NCI-H187 (cell line): ENCODE measurements around the gene PCK2.

ENCODE experiments used
- DNase-seq, 2 experiments: peaks; one replicate each; lab custom pipeline; 2025; lab: John Stamatoyannopoulos, UW

The PCK2 gene

DNA sequence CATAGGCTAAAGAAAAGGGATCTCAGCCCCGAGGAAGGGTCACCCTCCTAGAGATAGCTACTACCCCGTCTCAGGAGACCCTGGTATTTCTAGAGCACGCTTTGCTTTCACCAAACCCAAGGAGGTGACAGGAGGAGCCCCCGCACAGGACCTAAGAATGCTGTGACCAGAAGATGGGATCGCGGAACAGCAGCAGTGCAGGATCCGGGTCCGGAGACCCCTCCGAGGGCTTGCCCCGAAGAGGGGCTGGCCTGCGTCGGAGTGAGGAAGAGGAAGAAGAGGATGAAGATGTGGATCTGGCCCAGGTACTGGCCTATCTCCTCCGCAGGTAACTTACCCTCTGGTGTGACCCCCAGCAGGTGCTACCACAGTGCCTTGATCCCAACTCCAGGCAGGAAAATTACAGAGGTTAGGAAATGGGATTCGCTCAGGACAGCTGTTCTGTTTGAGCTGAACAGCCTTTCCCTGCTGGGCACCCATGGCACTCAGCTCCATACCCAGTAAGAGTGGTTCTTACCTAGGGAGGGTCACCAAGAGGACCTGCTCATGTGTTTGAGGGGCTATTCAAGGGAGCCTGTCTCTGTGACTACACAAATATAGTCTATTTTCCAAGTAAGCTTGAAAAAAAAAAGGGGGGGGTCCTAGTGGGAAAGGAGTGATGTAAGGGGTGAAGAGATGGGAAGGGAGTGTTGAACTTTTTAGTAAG is 21.5 kb downstream of the PCK2 start:
- no peak for DNase-seq

DNA sequence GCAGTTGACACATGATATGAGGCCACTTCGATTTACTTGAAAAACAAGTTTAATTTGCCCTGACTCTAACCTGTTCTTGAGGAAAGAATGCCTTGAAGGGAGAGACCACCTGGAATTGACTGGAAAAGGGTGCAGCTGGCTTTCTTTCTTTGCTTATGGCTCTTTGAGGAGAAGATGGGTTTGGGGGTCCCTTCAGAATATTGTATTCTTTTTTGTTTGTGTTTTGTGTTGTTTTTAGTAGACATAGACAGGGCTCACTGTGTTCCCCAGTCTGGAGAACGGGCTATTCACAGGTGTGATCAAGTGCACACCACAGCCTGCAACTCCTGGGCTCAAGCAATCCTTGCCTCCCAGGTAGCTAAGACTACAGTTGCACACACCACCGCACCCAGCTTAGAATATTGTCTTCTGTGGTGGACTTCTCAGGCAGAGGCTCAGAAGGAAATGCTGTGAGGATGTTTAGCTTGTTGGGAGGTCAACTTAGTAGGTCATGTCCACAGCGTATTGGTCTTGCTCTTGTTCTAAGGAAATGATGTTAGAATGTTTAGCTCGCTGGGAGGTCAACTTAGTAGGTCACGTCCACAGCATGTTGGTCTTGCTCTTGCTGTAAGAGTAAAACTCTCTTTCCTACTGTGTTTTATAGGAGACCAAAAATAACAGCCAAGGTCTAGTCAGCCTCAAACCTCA is 22.2 kb downstream of the PCK2 start:
- no peak for DNase-seq

DNA sequence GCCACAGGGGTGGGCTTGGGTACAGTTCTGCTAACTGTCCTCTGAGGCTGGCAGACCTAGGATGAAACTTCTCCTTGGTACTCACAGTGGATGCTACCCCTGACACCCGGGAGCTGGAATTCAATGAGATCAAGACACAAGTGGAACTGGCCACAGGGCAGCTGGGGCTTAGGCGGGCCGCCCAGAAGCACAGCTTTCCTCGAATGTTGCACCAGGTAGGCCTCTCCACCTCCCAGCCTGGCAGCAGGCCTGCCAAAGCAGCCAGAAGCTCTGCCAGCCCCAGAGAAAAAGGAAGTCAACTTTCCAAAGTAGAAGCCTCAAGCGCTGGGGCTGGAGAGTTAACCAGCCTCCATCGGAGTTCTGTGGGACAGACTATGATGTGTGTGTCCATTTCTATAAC is 23.1 kb downstream of the PCK2 start:
- DNase-seq: no peak

DNA sequence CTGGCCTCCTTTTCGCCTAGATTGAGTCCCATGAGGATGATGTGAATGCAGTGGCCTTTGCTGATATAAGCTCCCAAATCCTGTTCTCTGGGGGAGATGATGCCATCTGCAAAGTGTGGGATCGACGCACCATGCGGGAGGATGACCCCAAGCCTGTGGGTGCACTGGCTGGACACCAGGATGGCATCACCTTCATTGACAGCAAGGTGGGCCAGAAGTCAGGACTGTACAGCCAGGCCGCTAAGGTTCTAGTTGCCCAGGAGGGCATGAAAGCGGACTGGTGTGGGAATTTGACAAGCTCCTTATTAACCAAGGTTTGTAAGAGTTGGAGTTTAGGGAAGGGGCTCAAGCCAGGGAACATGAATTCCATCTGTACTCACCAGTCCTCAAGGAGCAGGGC is 25.6 kb downstream of the PCK2 start:
- DNase-seq: no peak

DNA sequence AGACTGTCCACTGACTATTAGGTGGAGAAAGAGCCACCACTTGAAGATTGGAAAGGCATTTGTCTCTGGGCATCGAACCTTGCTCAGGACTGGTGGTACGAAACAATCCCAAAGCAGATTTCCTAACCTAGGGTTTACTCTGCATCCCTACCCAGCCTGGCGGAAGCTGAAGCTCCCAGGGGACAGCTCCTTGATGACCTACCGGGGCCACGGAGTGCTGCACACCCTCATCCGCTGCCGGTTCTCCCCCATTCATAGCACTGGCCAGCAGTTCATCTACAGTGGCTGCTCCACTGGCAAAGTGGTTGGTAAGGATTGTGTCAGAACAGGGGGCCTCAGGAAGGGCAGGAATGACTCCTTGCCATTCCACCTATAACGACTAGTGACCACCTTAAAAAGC is 27.1 kb downstream of the PCK2 start:
- no peak for DNase-seq

DNA sequence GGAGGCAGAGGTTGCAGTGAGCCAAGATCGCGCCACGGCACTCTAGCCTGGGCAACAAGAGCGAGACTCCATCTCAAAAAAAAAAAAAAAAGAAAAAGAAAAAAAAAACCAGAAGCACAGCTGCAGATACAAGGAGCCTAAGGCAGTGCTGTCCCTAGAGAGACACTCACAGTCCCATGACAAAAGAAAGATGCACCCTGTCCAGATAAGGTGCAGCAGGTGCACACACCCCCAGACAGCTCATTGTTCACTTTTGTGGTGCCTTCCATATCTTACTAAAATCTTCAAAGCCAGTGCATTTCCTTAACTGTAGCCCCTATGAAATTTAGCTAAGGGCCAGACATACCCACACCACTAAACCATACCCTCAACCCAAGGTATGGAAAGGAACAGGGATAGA is 28.3 kb downstream of the PCK2 start:
- DNase-seq: no peak

DNA sequence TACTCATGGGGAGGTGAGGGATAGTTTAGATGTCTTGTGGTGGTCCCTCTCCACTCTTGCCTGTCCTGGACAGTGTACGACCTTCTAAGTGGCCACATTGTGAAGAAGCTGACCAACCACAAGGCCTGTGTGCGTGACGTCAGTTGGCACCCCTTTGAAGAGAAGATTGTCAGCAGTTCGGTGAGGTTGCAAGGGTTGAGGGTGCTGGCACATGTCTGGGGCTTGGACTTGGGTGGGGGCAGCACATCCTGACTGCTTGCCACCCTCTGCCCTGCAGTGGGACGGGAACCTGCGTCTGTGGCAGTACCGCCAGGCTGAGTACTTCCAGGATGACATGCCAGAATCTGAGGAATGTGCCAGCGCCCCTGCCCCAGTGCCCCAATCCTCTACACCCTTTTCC is 28.8 kb downstream of the PCK2 start:
- DNase-seq: no peak

DNA sequence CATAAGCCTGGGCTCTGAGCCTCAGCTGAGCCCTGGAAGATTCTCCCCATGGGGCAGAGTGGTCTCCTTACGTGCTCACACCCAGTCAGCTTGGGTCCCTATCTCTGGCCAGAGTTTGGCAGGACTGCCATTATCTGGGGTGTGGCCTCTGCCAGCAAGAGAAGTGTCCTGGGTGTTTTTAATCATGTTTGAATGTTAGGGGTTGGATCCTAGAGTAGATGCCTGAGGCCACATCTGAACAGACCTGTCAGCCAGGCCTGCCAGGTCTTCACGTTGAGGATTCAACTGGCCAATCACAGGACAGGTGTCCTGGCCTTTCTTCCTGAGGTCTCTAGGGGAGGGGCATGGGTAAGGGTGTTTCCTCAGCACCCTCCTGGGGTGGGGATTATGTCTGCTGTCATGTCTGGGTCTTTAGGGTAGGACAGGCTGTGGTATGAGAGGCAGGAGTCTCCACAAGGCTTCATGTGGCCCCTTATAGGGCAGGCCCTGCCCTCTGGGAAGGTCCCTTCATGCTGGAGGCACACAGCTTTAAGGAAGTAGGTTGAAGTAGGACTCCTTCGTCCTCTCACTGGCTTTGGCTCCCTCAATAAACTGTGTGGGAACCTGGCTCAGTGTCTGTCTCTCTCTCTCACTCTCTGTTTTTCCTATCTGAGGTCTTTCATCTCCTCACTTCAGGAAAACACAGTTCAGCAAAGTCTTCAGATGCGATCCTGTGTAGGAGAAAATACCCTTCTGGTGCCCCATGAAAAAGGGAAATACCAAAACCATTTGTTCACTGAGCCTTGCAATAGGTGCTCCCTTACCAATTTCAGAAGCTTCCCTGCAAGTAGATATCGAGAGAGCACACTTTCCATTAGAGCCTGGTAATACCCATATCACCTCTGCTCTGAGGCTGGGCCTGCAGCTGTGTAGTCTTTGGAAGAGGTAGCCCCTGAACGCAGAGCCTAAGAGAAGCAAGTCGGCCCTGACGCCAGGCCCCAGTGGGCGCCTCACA is 29.6 kb downstream of the PCK2 start:
- DNase-seq: no peak

DNA sequence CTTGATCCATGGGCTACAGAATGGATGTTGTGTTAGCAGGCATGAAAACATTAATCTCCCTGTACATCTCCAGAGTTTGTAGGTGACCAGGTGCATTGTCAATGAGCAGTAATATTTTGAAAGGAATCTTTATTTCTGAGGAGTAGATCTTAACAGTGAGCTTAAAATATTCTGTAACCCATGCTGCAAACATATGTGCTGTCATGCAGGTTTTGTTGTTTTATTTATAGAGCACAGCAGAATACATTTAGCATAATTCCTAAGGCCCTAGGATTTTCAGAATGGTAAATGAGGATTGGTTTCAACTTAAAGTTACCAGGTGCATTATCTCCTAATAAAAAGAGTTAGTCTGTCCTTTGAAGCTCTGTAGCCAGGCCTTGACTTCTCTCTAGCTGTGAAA is 32.8 kb downstream of the PCK2 start:
- DNase-seq: no peak

DNA sequence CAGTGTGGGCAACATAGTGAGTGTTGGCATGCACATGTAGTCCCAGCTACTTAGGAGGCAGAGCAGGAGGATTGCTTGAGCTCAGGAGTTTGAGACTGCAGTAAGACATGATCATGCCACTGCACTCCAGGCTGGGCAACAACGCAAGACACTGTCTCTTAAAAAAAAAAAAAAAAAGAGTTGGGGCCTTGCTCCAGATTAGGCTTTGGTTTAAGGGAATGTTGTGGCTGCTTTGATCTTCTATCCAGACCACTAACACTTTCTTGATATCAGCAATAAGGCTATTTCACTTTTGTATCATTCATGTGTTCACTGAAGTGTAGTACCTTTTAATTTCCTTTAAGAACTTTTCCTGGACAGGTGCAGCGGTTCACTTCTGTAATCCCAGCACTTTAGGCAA is 33.6 kb downstream of the PCK2 start:
- DNase-seq: no peak

DNA sequence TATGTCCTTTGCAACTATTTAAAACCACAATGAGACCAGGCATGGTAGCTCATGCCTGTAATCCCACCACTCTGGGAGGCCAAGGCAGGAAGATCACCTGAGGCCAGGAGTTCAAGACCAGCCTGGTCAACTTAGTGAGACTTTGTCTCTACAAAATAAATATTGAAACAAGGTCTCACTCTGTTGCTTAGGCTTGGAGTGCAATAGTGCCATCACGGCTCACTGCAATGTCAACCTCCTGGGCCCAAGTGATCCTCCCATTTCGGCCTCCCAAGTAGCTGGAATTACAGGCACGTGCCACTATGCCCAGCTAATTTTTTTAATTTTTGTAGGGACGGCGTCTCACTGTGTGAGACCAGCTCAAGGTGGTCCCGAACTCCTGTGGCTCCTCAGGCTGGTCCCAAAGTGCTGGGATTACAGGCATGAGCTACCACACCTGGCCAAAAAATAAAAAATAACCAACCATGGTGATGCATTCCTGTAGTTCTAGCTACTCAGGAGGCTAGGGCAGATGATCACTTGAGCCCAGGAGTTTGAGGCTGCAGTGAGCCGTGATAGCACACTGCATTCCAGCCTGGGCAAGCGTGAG is 35.4 kb downstream of the PCK2 start:
- no peak for DNase-seq

DNA sequence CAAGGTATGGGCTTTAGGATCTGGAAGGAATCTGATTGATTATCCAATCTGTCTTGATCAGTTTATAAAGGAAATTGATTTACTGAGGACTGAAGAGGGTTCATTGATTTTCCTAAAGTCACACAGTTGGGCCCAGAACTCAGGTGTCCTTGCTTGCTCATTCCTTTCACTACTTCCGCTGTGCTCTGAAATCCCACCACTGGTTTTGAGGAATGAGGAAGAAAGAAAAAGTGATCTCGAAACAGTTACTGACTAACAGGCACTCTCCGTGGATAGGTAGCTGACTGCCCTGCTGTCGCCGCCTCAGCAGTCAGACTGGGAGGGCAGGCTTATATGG is 36.2 kb downstream of the PCK2 start, which contains the start of gene FITM1:
Gene FITM1, plus strand, starts transcription at position 280 of the 337 bp plus-strand sequence. CDS start 905 bp downstream, outside the sequence.
- no peak for DNase-seq

DNA sequence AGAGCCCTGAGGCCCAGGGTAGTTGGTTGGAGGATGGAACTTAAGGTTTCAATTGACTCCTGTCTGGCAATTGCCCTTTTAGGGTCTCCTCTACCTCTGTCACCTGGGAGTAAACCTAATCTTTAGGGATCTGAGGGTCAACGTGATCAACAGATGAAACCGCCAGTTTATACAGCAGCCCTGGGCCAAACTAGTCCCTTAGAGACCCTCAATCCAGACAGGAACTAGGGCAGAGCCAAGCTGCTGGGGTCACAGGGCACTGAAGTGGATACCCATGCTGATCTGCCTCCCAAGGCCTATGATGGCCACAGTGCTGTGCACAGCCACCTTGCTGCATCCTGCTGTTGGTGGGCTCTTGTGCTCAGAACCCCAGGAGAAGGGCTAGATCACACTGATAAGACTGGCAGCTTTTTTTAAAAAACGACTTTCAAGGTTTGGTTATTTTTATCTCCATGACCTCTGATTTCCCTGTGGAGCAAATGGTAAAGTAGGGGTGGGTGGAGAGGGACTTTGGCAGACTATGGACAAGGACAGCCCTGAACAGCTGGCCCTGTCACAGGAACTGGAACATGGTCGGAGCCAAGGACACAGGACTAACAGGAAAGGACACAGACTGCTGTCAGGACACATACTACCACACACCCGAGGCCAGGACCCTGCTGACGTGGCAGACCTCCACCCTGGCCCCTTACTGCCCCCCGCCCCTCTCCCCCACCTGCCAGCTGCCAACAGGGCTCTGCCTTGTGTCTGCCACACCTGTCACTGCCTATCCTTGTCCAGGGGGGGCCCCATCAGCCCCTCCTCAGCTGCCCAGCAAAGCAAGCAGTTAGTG is 36.8 kb downstream of the PCK2 start:
- DNase-seq: no peak

DNA sequence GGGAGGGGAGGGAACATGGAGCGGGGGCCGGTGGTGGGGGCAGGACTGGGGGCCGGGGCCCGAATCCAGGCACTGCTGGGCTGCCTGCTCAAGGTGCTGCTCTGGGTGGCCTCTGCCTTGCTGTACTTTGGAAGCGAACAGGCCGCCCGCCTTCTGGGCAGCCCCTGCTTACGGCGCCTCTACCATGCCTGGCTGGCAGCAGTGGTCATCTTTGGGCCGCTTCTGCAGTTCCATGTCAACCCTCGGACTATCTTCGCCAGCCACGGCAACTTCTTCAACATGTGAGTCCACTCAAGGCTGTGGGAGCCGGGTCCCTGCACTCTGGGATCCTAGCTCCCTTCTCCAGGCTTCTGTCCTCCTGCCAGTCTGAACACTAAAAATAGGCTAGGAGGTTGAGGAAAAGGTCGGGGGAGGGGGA is 37.4 kb downstream of the PCK2 start:
- DNase-seq: no peak

DNA sequence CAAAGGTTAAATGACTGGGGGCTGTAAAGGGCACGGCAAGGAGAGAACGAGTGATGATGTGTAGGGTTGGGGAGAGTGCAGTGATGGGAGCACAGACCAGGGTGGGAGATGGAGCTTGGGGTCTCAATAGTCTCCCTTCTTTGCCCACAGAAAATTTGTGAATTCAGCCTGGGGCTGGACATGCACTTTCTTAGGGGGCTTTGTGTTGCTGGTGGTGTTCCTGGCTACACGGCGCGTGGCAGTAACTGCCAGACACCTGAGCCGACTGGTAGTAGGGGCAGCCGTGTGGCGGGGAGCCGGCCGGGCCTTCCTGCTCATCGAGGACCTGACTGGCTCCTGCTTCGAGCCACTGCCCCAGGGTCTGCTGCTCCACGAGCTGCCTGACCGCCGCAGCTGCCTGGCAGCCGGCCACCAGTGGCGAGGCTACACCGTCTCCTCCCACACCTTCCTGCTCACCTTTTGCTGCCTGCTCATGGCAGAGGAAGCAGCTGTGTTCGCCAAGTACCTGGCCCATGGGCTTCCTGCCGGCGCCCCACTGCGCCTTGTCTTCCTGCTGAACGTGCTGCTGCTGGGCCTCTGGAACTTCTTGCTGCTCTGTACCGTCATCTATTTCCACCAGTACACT is 38.1 kb downstream of the PCK2 start:
- no peak for DNase-seq

DNA sequence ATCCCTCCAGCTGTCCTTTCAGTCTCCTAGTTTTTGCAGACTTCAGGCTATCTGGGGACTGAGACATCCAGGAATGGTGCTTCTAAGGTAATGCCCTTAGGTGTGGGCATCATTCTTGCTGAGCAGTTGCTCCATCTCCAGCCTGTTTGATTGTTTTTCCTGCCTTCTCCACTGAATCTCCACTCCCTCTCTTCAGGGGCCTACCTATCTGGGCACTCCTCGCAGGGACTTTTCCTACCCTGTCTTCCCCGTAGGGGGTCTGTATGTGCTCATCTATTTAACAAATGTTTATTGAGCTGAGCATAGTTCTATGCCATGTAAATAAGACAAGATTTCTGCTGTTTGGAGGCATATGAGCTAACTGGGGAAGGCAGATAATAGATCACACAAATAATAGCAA is 38.9 kb downstream of the PCK2 start:
- no peak for DNase-seq

DNA sequence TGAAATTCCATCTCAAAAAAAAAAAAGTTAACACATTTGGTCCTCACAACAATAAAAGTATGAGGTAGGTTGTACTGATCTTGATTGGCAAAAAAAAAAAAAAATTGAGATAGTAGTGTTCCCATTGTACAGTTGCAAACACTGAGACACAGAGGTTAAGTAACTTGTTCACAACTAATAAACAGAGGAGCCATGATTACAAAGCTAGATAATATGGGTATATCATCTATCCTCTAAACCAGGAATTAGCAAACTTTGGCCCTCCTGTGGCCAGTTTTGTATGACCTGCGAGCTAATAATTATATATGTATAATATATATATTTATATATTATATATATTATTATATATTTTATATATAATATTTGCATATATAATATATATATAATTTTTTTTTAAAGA is 39.6 kb downstream of the PCK2 start:
- no peak for DNase-seq

DNA sequence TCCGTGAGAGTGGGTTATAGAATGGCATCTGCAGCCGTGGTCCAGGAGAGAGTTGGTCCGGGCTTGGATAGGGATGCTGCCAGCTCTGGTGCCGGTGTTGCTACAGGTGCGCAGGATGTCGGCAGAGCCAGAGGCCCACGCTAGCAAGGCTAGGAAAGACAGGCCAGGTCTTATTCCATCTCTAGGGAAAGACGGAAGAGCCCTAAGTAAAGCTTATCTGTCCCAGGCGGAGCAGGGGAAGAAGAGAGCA is 41.4 kb downstream of the PCK2 start:
- no peak for DNase-seq

DNA sequence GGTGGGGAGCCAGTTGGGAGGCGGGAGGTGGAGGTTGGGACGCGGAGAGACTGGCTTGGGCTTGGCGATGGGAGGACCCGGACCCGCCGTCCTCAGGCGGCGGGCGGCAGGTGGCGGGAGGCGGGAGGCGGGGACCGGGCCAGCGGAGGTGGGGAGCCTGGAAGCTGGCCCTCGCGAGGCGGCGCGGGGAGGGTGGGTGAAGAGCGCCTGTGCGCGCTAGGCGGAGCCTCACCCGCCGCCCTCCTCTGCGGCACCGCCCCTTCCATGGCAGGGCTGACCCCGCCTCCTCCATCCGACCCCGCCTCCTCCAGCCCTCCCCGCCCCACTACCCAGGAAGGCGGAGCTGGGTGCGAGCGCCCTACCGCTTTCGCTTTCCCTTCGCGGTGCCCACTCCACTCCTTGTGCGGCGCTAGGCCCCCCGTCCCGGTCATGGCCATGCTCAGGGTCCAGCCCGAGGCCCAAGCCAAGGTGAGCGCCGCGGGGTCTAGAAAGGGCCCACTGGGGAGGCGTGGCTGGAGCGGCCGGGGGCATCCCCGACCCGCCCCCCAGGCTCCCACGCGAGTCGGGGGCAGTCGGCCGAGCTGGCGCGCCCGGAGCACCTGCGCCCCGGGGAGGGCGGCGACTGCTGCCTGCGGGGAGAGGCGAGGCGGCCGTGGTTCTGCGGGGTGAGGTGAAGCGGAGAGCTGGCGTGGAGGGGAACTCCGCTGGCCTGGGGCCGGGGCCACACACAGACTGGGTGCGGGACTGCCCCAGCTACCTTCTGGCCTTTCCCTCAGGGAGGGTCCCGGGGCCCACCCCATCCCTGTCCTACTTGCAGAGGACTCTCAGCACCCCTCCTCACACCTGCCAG is 41.9 kb downstream of the PCK2 start, which contains the start of gene PSME1:
Gene PSME1, plus strand, starts transcription at position 361 of the 850 bp plus-strand sequence. Its CDS starts 69 bp downstream, at position 430.
- DNase-seq: peak; percentile 91 to 95
